ENCODE data around the gene POPDC2.

GRCh38 chr3:119613872-119614271, 46.5 kb downstream of the POPDC2 start:
- TF ChIP-seq POLR2A (IDR thresholded peaks at IDR 0.05) (no peak), CTCF (IDR thresholded peaks at IDR 0.05) (no peak)
